ENCODE results near the gene RBM6.
A peak's percentile ranks its signal among the peaks of the same experiment; 100 is the strongest.
"Not testable (repeated sequence)": the region's sequence is repeated elsewhere in the genome, so short reads cannot be mapped to it uniquely, and the experiment has no call there.

Gene RBM6

GRCh38 chr3:49984394-49984793, 44.4 kb downstream of the RBM6 start:
- no peak for DNase-seq

- DNase-seq = no peak
Observed at GRCh38 chr3:49992326-49992725, 52.4 kb downstream of the RBM6 start.

GRCh38 chr3:49994476-49994875, 54.5 kb downstream of the RBM6 start:
- no peak for DNase-seq

GRCh38 chr3:49996016-49996415, 56.1 kb downstream of the RBM6 start:
- no peak for DNase-seq

GRCh38 chr3:49997862-49998261, 57.9 kb downstream of the RBM6 start:
- DNase-seq = no peak

GRCh38 chr3:49998326-49998725, 58.4 kb downstream of the RBM6 start:
- no peak for DNase-seq

GRCh38 chr3:50001511-50001910, 61.6 kb downstream of the RBM6 start:
- no peak for DNase-seq

GRCh38 chr3:50003216-50003615, 63.3 kb downstream of the RBM6 start:
- DNase-seq = no peak

- DNase-seq = no peak
Observed at GRCh38 chr3:50003824-50004223, 63.9 kb downstream of the RBM6 start.

GRCh38 chr3:50008931-50009330, 69.0 kb downstream of the RBM6 start:
- DNase-seq = no peak

GRCh38 chr3:50010959-50011358, 71.0 kb downstream of the RBM6 start:
- no peak for DNase-seq

GRCh38 chr3:50015918-50016317, 76.0 kb downstream of the RBM6 start:
- no peak for DNase-seq

- DNase-seq = no peak
Observed at GRCh38 chr3:50028346-50028745, 88.4 kb downstream of the RBM6 start.

GRCh38 chr3:50031201-50031600, 91.3 kb downstream of the RBM6 start:
- not testable (repeated sequence) for DNase-seq

GRCh38 chr3:50044976-50045375, 105.0 kb downstream of the RBM6 start:
- DNase-seq = no peak

GRCh38 chr3:50047426-50047825, 107.5 kb downstream of the RBM6 start:
- DNase-seq = no peak

- no peak for DNase-seq
Observed at GRCh38 chr3:50050361-50050760, 110.4 kb downstream of the RBM6 start.

- DNase-seq = no peak
Observed at GRCh38 chr3:50057756-50058155, 117.8 kb downstream of the RBM6 start.

- DNase-seq = no peak
Observed at GRCh38 chr3:50068134-50068533, 128.2 kb downstream of the RBM6 start.

GRCh38 chr3:50078091-50078490, 138.1 kb downstream of the RBM6 start:
- no peak for DNase-seq

- DNase-seq = no peak
Observed at GRCh38 chr3:50078622-50079021, 138.7 kb downstream of the RBM6 start.

GRCh38 chr3:50084951-50085350, 145.0 kb downstream of the RBM6 start:
- not testable (repeated sequence) for DNase-seq

- DNase-seq = peak; percentile 92
Observed at GRCh38 chr3:50088725-50089608, 149.0 kb downstream of the RBM6 start, which contains the start of gene RBM5. RBM5 (plus strand) TSS chr3:50088919; CDS start chr3:50090435, 1,516 bp downstream.

GRCh38 chr3:50089609-50089945, 149.6 kb downstream of the RBM6 start:
- DNase-seq = no peak

- no peak for DNase-seq
Observed at GRCh38 chr3:50090984-50091383, 151.0 kb downstream of the RBM6 start.

Measured in activated gamma-delta T cell treated with Interleukin-2 at 50 U/mL for 16 hours (primary cell).